DMS 273 (cell line): ENCODE measurements around the gene SPON1.
A peak's percentile ranks its signal among the peaks of the same experiment; 100 is the strongest.
"Not testable (repeated sequence)": the region's sequence is repeated elsewhere in the genome, so short reads cannot be mapped to it uniquely, and the experiment has no call there.

ENCODE experiments used
- DNase-seq: peaks from one replicate; lab custom pipeline; 2025; ENCODE audit not compliant: unreplicated experiment; lab: John Stamatoyannopoulos, UW

The SPON1 gene

DNA sequence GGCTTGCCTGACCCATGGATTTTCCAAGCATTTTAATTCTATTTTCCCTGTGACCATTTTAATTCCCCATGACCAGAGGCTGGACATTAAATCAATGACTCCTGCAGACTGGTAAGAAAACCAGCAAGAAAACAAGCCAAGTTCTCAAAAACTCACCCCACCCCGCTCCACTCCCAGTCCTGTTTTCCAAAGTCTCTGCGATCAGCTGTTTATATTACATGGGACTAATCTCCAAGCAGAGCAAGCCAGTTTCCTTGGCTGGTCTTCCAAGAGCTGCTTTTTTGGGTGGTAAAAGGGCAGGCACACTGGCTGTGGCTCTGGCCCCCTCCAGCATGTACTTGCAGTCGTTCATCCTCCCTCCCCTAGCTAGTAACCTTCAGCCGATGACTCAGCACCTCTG lies 298.5 kb downstream of the SPON1 start:
- DNase-seq = no peak

DNA sequence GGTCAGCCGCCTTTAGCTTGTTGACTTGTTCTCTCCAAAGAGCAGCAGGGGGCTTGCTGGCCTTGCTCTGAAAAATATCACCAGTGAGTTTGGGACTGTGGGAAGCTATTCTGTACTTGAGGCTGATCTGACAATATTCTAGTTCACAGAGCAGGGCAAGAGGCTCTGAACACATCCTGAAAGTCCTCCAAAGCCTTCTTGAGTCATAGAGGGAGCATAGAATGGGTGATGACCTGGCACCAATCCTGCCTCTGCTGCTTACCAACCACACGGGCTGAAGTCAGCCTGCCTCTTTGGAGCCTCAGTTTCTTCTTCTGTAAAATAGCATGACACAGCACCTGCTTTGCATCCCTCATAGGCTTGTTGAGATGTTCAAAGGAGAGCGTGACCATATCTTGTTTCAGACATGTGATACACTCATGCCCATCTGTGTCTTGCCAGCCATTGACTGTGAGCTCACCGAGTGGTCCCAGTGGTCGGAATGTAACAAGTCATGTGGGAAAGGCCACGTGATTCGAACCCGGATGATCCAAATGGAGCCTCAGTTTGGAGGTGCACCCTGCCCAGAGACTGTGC lies 299.8 kb downstream of the SPON1 start:
- no peak for DNase-seq

DNA sequence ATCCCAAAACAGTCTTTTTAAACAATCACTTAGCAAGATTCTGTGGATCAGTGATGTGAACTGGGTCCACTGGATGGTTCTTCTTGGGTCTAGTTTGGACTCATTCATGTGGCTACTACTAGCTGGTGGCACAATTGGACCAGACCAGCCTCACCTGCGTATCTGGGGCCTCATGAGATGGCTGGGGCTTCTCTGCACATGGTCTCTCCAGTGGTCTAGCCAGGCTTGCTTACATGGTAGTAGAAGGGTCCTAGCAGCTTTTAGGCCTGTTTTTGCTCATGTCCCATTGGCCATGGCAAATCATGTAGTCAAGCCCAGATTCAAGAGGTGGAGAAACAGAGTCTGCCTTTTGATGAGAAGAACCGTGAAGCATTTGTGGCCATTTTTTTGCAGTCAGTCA lies 302.4 kb downstream of the SPON1 start:
- no peak for DNase-seq

DNA sequence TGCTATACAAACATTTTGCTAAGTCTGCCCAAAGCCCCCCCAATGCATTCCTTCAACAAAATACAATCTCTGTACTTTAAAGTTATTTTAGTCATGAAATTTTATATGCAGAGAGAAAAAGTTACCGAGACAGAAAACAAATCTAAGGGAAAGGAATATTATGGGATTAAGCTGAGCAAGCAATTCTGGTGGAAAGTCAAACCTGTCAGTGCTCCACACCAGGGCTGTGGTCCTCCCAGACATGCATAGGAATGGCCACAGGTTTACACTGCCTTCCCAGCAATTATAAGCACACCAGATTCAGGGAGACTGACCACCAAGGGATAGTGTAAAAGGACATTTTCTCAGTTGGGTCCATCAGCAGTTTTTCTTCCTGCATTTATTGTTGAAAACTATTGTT lies 304.1 kb downstream of the SPON1 start:
- DNase-seq = no peak

DNA sequence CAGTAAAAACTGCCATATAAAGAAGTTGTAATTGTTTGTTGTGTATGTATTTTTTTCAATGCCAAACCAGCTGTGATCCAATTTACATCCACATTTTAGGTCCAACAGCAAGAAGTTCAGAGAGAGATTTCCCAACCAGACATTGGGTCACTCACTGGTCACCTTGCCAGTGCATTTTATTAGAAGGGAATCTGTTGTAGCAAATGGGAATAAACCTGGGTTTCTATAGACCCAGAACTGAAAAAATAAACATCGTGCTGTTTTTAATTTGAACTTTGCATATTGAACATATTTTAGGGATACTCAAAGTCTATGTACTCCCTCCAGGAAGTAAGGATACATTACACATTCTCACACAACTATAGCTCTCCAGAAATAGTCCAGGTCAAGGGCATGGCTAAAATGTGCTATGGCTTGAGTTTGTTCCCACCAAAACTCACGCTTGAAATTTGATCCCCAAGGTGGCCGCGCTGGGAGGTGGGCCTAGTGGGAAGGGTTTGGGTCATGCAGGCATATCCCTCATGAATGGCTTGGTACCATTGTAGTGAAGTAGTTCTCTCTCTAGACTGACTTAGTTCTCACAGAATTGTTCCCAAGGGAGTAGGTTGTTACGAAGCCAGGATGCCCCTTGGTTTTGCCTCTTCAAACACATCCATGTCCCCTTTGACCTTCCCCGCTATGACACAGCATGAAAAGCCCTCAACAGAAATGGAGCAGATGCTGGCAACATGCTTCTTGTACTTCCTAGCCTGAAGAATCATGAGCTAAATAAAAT lies 305.5 kb downstream of the SPON1 start:
- no peak for DNase-seq

DNA sequence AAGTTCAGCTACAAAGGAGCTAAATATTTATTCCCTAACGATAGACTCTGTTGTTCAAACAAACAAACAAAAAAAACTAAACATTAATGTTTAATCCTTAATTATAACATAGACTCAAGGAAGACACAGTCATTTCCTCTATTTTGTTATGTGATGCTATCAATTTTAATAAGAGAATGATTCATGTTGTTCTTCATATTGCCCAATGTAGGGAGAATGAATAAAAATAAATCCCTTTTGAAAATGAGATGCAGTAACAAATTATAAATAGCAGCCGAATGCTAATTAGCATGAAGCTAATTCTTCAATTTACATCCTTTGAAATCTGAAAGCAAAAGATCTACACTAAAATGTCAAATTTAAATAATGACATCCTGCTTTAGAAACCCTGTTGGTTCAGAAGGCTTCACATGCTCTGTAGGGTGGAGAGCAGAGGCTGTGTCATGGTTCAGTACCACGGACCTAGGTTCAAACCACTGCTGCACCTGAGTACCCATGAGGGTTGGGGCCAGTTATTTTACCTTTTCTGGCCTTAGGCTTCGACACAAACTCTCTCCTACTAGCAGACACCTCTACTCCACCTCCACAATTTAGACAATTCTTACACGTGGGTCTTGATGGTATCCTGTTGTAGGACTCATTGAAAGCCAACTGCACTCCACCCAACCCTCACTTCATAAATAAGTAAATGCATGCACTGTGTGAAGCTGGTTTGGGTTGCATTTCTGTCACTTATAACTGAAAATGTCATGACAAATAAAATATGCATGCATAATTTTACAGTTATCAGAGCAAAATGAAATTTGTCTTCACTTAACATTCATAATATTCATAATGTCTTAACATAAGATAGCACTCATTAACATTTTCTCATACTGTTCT lies 307.4 kb downstream of the SPON1 start:
- DNase-seq = no peak

DNA sequence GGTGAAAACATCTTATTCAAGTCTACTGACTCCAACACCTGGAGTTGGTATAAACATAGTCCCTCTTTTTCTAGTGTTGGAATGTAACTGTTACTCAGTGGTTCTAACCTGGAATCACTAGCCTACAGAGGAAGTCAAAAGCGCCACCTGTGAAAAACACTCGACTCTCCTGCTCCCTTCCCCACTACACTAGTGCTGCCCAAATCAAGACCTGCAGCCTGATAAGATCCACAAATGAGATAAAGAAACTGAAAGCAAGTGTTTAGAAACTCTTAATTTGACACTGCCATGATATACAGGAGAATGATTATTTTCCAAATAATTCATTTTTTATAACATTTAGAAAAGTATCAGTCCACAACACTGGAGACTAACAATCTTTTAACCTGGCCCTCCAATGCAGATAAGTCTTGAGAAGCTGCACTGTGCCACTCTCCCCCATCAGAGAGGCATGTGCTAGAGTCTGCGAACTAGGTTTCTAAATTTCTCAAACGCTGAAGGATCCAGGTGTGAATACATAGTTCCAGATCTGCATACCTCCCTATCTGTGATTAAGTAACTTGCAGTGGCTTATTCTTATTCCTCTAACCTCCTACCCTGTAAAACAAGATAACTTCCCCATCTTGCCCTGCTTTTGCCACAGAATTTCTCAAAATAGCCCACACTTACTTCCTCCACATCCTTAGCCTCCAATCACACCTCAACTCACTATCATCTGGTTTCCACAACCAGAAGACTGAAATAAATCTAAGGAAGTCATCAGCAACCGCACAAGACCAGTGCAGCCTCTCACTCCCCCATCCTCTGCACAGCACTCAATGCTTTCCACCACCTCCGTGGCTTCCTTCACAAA lies 308.4 kb downstream of the SPON1 start:
- no peak for DNase-seq

DNA sequence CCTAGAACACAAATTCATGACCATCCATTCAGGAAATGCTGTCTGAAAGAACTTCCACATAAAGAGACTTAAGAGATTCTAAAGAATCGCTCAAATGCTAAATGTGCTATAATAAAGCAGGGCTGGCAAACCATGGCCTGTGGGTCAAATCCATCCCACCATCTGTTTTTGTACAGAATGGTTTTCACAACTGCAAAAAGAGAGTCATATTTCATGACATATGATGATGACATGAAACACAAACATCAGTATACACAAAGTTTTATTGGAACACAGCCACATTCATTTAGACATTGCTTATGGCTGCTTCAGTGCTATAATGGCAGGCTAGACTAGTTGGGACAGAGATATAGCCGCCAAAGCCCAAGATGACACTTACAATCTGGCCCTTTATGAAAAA lies 311.4 kb downstream of the SPON1 start:
- no peak for DNase-seq

DNA sequence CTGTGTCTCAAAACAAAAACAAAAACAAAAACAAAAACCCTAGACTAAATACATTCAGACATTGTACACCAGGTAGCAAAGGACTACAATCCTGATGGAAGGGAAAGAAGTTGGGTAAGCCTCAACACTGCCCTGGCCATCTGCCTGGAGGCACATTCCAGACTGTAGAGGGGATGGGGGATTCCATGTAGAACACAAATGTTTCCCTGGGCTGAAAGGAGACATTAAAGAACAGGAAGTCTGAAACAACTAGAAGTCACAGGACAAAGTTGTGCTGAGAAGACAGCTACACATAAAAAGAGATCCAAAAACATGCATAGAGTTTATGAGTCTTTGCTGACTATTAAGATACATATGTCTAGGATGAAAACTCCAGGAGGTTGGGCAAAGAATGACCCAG lies 312.6 kb downstream of the SPON1 start:
- no peak for DNase-seq

DNA sequence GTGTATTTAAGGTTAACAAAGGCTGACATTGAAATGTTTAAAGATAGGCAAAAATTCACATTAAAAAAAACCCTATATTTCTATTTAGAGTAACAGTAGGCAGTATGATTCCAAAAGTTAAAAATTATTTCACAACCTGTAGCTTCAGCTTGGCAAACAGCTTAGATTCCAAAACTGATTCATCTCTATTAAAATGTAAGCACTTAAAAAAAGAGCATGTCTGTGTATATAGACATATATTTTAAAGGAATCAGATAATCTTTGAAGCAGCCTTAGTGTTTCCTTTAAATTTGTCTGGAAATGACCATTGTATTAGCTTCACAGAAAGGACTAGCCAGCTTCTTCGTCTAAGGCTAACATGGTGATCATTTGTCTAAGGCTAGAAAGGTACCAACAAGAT lies 316.3 kb downstream of the SPON1 start:
- DNase-seq = not testable (repeated sequence)

DNA sequence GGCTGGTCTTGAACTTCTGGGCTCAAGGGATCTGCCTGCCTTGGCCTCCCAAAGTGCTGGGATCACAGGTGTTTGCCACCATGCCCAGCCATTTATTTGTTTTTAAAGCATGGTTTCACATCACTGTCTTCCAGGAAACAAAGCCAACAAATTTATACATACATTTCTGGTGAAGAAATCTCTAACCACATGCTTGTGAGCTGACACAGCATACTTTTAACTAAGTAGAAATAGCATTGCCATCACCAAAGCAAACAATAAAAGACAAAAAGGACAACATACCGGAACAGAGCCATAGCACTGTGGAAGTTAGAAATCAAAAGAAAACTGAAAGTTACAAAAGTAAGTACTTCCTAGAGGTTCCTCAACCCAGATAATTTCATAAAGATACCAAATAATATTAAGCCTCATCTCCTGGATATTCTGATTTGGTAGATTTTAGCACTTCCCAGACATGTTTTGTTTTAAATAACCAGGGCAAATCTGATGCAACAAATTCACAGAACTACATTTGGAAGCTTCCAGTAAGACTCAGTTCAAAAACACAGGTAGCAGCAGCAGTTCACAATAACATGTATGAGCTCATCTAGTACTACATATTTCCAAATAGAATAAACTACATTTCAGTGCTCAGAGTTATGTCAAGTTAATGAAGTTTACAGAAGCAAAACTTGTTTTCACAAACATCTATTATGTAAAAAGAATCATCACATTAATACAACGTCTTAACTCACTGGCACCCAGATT lies 325.8 kb downstream of the SPON1 start:
- DNase-seq = no peak

DNA sequence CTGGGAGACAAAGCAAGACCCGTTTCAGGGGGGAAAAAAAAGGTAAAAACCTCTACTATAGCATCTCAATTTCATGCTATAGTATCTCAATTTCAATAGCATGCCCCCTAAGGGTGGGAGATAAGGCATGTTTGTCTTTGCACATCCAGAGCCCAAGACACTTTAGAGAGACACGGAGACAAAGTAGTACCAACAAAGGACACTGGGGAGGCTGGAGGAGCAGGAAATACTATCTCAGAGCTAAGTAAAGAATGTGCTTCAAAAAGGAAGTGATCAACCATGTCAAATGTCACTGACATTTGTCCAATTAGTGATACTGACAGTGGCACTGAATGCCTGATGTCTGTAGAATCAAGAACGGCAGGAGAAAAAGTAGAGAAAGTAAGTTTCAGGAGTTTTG lies 327.9 kb downstream of the SPON1 start:
- DNase-seq = no peak

DNA sequence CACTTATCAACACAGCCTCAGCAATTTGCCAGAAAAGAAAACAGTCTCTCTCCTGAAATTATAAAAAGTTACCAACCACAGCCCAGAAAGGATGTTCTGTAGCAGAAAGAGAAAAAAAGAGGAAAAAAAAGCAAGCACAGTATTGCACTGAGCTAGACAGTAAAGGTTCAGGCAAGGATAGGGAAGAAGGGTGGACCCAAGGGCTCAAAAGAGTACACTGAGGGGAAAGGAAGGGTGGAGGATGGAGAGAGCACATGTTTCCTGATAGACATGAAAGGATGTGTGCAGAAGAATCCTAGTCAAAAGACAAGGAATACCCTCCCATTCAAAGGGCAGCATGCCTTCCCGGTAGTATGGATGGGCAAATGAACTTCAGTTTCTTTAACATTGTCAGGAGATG lies 337.4 kb downstream of the SPON1 start:
- no peak for DNase-seq

DNA sequence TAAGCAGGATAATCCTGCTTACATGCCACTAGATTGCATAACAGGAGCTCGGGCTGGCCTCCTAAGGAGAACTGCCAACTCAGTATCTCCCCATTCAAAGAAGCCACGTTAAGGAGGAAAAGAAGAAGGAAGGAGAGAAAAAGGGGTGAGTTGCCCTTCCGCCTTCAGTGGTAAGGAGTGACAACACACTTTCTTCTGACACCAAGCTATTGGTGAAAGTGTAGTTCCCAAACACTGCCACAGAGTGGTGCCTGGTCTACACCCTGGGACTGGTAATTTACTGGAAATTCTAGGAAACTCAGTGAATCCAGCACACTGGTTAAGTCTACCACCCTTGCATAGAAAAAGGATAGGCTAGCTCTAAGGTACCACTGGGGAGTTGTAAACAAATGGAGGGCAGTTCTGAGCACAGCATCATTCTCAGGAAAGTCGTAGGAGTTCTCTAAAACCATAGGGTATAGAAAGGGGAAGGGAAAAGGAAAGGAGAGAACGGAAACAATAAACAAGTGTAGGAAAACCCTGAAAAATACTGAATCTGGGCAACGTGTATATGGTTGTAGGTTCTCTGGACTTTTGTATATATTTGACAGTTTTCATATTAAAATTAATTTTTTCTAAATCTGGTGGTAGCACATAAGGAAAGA lies 338.3 kb downstream of the SPON1 start:
- peak; percentile 68 for DNase-seq

DNA sequence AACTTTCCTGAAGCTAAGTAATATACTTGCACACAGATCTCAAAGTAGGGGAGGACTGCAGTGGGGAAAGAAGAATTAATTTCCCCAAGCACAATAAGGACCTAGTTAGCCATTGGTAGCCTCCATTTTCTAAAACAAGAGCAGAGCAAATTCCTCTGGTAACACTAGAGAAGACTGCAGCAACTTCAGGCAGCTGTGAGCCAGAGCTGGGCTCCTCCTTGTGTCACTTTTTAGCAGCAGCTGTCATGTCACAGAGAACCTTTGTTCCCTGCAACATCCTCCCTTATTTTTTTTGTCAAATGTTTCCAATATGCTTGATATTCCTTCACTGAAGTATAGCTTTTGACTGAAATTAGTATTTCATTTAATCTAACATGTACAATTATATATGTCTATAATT lies 342.1 kb downstream of the SPON1 start:
- DNase-seq = no peak

DNA sequence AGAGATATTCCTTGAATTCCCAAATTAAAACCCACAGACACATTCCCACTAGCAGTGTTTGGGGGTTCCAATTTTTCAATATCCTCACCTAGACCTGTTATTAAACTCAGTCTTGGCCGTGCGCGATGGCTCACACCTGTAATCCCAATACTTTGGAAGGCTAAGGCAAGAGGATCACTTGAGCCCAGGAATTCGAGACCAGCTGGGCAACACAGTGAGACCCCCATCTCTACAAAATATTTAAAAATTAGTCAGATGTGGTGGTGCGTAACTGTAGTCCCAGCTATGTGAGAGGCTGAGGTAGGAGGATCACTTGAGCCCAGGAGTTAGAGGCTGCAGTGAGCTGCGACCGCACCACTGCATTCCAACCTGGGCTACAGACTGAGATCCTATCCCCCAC lies 343.1 kb downstream of the SPON1 start:
- DNase-seq = no peak

DNA sequence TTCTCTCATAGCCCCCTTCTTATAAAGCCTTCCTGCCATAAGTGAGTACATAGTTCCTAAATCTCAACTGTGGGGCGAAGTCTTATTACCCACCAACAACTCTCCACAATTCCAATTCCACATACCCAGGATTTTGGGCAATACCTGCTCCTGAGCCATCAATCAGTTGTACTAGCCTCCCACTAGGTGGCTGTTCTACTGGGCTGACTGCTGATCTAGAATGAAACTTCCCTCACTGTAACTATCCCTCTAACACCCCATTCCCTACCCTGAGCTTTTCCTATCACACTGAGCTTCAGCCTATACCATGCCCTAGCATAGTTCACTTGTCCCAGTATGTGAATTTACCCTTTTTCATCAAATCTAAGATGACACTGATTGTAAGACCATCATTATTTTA lies 344.0 kb downstream of the SPON1 start:
- no peak for DNase-seq

DNA sequence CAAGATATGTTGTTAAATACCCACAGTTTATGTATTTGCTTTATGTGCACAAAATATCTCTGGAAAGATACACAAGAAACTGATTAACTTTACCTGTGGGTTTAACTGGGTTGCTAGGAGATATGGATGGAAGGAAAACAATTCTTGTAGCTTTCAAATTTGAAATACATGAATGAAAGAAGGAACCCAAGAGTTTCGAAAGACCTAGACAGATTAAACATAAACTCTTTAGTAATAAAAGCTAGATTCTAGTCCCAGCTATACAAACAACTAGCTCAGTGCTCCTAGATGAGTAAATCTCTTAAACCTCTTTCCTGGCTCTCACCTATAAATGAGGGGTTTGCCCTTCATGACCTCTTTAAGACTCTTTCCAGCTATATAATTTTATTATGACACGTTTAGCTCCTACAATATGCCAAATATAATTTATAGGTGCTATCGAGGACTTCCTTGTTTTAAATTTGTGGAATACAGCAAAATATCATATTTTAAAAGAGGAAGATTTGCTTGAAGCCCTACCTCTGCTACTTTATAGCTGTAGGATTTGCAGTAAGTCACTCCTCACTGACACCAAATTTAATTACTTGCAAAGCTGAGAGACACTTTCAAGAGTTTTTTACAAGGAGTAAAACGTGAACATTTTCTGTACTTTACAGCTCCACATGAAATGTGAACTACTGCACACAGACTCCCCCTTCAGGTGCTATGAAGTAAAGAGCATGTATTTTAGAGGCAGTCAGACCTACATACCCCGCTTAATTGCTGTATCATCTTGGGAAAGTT lies 345.8 kb downstream of the SPON1 start:
- DNase-seq = peak; percentile 60

DNA sequence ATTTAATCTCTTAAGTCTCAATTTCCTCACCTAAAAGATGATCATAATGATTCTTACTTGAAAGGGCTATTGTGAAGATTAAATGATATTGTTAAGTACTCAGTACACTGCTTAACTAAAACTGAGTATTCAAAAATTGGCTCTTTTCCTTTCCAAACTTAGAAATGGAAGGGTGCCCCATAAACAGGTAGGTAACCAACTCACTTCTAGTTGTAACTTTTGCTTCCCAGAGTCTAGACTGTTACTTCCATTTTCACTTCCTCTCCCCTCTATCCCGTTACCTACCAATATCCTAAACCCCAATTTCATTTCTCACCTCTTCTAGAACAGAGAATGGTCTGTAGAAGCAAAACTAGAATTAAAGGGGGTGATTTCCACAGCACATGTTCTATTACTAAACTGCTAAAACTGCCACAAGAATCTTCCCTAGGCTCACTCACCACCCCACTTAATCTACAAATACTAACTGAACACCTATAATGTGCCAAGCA lies 346.4 kb downstream of the SPON1 start:
- no peak for DNase-seq
